SU-DHL-6 (cell line): ENCODE measurements around the gene GP1BA.

ENCODE experiments used
- H2AFZ ChIP-seq: fragments of 200-600 bp; sonication (generic); 2 replicates; pipeline ENCODE4 v1.6.1; 2014; ENCODE audit warnings: low read depth, mild to moderate bottlenecking, moderate library complexity, mixed read lengths, antibody characterized with exemption, low read length; ENCODE audit not compliant: severe bottlenecking
- H3F3A ChIP-seq: fragments of 200-600 bp; shearing (Covaris generic); 2 replicates; pipeline ENCODE4 v1.6.0; 2016; ENCODE audit warnings: antibody characterized with exemption, mild to moderate bottlenecking; ENCODE audit not compliant: insufficient read depth
- H3K27ac ChIP-seq: fragments of 200-600 bp; sonication (generic); 2 replicates; pipeline ENCODE4 v1.5.1; 2016; ENCODE audit warnings: low read depth, mild to moderate bottlenecking, low read length, moderate library complexity, mixed read lengths
- H3K27me3 ChIP-seq: fragments of 200-600 bp; sonication (generic), shearing (Covaris generic); 2 replicates; pipeline ENCODE4 v1.6.0; 2014; ENCODE audit warnings: mild to moderate bottlenecking, low read length
- H3K36me3 ChIP-seq: fragments of 200-600 bp; sonication (generic); 2 replicates; pipeline ENCODE4 v1.6.1; 2014; ENCODE audit warnings: mild to moderate bottlenecking, low read length, mixed read lengths
- H3K4me2 ChIP-seq: fragments of 300-600, 200-600 bp; shearing (Covaris generic), sonication (generic); 2 replicates; pipeline ENCODE4 v1.6.0; 2014; ENCODE audit warnings: low read length, low read depth, mild to moderate bottlenecking; ENCODE audit not compliant: poor library complexity, severe bottlenecking
- H3K4me3 ChIP-seq: fragments of 200-600 bp; sonication (generic); 2 replicates; pipeline ENCODE4 v1.5.1; 2014; ENCODE audit warnings: antibody characterized with exemption, low read length, mild to moderate bottlenecking, mixed read lengths; ENCODE audit not compliant: insufficient read depth, poor library complexity, severe bottlenecking
- H3K79me2 ChIP-seq: fragments of 200-600 bp; sonication (generic); 2 replicates; pipeline ENCODE4 v1.6.1; 2014; ENCODE audit warnings: mild to moderate bottlenecking, low read length, moderate library complexity; ENCODE audit not compliant: insufficient read depth
- H3K9ac ChIP-seq: fragments of 200-600 bp; sonication (generic); 2 replicates; pipeline ENCODE4 v1.7.0; 2014; ENCODE audit warnings: mild to moderate bottlenecking, low read length
- H3K9me2 ChIP-seq: fragments of 200-600 bp; sonication (generic); replicated peaks from 2 replicates; pipeline ENCODE4 v1.6.1; 2014; ENCODE audit warnings: low read length; ENCODE audit not compliant: insufficient read depth
- H3K9me3 ChIP-seq: fragments of 200-600 bp; sonication (generic); 2 replicates; pipeline ENCODE4 v1.6.1; 2014; ENCODE audit warnings: low read length, mixed read lengths; ENCODE audit not compliant: insufficient read depth
- H4K20me1 ChIP-seq: fragments of 200-600 bp; sonication (generic); 2 replicates; pipeline ENCODE4 v1.6.1; 2014; ENCODE audit warnings: low read depth, mild to moderate bottlenecking, antibody characterized with exemption, low read length, moderate library complexity, mixed read lengths
- EZH2phosphoT487 ChIP-seq: fragments of 200-600 bp; sonication (generic), shearing (Covaris generic); conservative IDR thresholded peaks from 2 replicates; pipeline ENCODE4 v1.6.1; 2018; ENCODE audit warnings: mild to moderate bottlenecking, antibody characterized with exemption, low read length, moderate library complexity, mixed read lengths
- TF ChIP-seq, protein P1 (sequence below): fragments of 200-600 bp; sonication (generic); IDR thresholded peaks from one replicate; pipeline ENCODE4 v1.5.1; 2017; ENCODE audit warnings: antibody characterized with exemption, mild to moderate bottlenecking, low read length, moderate library complexity; ENCODE audit not compliant: insufficient read depth, poor library complexity, severe bottlenecking

The GP1BA gene

DNA sequence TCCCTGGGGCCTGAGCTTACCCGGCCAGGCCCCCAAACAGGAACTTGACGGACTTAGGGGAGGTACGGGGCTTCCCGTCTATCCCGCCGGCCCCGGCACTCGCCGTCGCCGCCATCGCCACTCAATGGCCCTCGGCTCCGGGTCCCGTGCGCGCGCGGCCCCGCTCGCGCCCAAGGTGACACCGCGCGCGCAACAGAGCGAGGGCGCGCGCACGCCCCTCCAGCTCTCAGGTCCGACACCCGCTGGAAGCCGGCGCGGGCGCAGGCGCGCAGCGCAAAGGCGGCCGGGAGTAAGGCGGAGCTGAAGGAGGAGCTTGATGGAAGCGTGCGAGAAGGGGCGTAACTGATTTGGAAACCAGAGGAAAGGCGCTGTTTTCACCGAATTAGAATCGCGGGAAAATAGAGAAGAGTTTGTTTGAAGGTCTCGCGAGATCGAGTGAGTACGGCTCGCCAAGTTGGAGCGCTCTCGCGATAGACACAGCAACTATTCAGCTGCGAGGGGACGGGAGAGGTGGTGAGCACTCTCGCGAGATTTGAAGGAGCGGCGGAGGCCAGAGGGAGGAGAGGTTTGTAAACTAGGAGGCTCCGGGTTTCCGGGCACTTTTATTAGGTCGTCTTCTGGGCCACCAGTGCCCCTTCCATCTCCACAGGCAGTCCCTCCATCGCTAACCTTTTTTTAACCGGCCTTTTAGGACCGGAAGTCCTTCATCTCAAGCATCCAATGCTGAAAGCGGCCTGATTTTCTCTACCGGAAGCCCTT, 7.9 kb downstream of the GP1BA start, which contains the start of the genes RNF167 and SLC25A11:
Gene RNF167, plus strand, starts transcription at position 473 of the 759 bp plus-strand sequence. CDS start 642 bp downstream, outside the sequence.
Gene SLC25A11, minus strand, starts transcription at position 251 of the 759 bp plus-strand sequence. Its CDS starts 136 bp downstream, at position 115.
- Histone ChIP-seq H3K27ac (peak within 1 kb of the TSS; percentile 88), H3K9me2 (no peaks in the 10 kb centered on the region), H3F3A (peaks cover 36% of the 10 kb centered on the region), H4K20me1 (no peaks in the 10 kb centered on the region), H3K9ac (peak within 1 kb of the TSS; percentile 93), H3K27me3 (no peaks in the 10 kb centered on the region), H3K79me2 (peaks cover 48% of the 10 kb centered on the region), H2AFZ (peak within 1 kb of the TSS; percentile 50), H3K9me3 (no peaks in the 10 kb centered on the region), H3K4me2 (peak within 1 kb of the TSS; percentile 97), H3K36me3 (no peaks in the 10 kb centered on the region), H3K4me3 (peak within 1 kb of the TSS; percentile 83)
- TF ChIP-seq, protein P1, sequence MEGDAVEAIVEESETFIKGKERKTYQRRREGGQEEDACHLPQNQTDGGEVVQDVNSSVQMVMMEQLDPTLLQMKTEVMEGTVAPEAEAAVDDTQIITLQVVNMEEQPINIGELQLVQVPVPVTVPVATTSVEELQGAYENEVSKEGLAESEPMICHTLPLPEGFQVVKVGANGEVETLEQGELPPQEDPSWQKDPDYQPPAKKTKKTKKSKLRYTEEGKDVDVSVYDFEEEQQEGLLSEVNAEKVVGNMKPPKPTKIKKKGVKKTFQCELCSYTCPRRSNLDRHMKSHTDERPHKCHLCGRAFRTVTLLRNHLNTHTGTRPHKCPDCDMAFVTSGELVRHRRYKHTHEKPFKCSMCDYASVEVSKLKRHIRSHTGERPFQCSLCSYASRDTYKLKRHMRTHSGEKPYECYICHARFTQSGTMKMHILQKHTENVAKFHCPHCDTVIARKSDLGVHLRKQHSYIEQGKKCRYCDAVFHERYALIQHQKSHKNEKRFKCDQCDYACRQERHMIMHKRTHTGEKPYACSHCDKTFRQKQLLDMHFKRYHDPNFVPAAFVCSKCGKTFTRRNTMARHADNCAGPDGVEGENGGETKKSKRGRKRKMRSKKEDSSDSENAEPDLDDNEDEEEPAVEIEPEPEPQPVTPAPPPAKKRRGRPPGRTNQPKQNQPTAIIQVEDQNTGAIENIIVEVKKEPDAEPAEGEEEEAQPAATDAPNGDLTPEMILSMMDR: no peak
- no peak for TF ChIP-seq EZH2phosphoT487

DNA sequence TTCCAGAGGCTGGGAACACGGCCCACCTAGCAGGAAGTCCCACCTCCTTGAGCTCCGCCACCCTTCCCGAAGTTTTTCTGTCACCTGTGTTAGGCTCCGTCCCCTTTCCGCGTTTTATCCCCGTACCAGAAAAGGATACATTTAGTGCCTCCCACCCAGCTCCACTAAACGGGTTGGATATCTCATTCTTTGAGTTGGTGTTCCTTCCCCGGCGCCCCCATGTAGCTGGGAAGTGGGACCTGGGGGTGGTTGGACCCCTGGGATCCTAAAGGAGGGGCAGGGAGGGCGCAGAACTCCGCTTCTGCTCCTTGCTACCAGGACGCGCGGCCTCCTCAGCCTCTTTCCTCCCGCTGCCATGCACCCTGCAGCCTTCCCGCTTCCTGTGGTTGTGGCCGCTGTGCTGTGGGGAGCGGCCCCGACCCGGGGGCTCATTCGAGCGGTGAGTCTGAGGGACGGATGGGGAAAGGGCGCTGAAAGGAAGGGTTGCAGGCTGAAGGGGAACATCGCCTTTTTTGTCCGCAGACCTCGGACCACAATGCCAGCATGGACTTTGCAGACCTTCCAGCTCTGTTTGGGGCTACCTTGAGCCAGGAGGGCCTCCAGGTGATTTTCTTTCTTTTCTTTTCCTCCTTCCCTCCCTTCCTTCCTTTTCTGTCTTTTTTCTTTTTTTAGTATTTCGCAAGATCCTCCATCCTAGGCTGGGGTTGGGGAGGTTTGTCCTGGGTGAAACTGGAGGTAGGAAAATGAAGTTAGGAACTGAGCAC, 8.7 kb downstream of the GP1BA start:
- Histone ChIP-seq H3K9ac (peak overlapping the region; percentile 93), H3K4me2 (peak overlapping the region; percentile 97), H3K4me3 (peak overlapping the region; percentile 78), H3K9me2 (no peaks in the 10 kb centered on the region), H3K9me3 (no peaks in the 10 kb centered on the region), H3K79me2 (peaks cover 54% of the 10 kb centered on the region), H2AFZ (no peak overlapping the region), H3K27me3 (no peaks in the 10 kb centered on the region), H4K20me1 (no peaks in the 10 kb centered on the region), H3K27ac (peak overlapping the region; percentile 88), H3K36me3 (no peaks in the 10 kb centered on the region; the same call in 1 of the 2 replicates), H3F3A (peaks cover 43% of the 10 kb centered on the region)
- TF ChIP-seq, protein P1: no peak
- TF ChIP-seq EZH2phosphoT487: no peak

DNA sequence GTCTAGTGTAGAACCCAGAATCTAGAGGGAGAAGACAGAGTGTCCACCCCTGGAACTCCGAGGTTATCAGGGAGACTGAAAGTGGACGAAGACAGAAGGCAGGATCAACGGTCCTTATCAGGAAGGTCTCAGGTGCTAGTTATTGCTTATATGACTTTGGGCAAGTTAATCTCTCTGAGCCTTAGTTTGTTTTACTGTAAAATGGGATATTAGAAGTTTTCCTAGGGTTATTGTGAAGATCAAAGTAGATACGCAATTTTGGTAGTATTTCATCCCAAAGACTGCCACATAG, 9.2 kb downstream of the GP1BA start:
- H3K4me2 ChIP-seq: peak overlapping the region; percentile 97
- H2AFZ ChIP-seq: no peak overlapping the region
- TF ChIP-seq, protein P1: no peak
- TF ChIP-seq EZH2phosphoT487: no peak
- peak overlapping the region; percentile 78 for H3K4me3 ChIP-seq
- no peaks in the 10 kb centered on the region for H3K9me3 ChIP-seq
- peaks cover 49% of the 10 kb centered on the region for H3F3A ChIP-seq
- H4K20me1 ChIP-seq: peaks cover 1% of the 10 kb centered on the region; the same call in 1 of the 2 replicates
- peak overlapping the region; percentile 88 for H3K27ac ChIP-seq
- no peaks in the 10 kb centered on the region for H3K9me2 ChIP-seq
- peaks cover 59% of the 10 kb centered on the region for H3K79me2 ChIP-seq
- no peaks in the 10 kb centered on the region for H3K27me3 ChIP-seq
- peak overlapping the region; percentile 93 for H3K9ac ChIP-seq
- H3K36me3 ChIP-seq: peaks cover 3% of the 10 kb centered on the region; the same call in 1 of the 2 replicates
